GM21737 (cell line): ENCODE results near the gene YES1.
"Not testable (repeated sequence)": the region's sequence is repeated elsewhere in the genome, so short reads cannot be mapped to it uniquely, and the experiment has no call there.

Source experiments
- ATAC-seq: cut with Tn5 transposase; IDR thresholded peaks from one replicate; pipeline ENCODE4 v1.9.1; 2021; ENCODE audit warnings: mild to moderate bottlenecking, moderate library complexity; ENCODE audit not compliant: unreplicated experiment

YES1 gene

GRCh38 chr18:686339-687111 lies 125.5 kb downstream of the YES1 start:
- no peak for ATAC-seq

- no peak for ATAC-seq
Observed at GRCh38 chr18:685438-685837, 126.6 kb downstream of the YES1 start.

GRCh38 chr18:683531-683930 lies 128.5 kb downstream of the YES1 start:
- ATAC-seq, result no peak

GRCh38 chr18:682833-683232 lies 129.2 kb downstream of the YES1 start:
- ATAC-seq, result no peak

- not testable (repeated sequence) for ATAC-seq
Observed at GRCh38 chr18:682416-682815, 129.6 kb downstream of the YES1 start.

GRCh38 chr18:681985-682384 lies 130.1 kb downstream of the YES1 start:
- ATAC-seq, result no peak

- ATAC-seq, result no peak
Observed at GRCh38 chr18:680392-680791, 131.7 kb downstream of the YES1 start.

- ATAC-seq, result no peak
Observed at GRCh38 chr18:679516-679915, 132.5 kb downstream of the YES1 start.

- ATAC-seq, result no peak
Observed at GRCh38 chr18:678482-679182, 133.4 kb downstream of the YES1 start.

- no peak for ATAC-seq
Observed at GRCh38 chr18:677951-678381, 134.1 kb downstream of the YES1 start.

- ATAC-seq, result no peak
Observed at GRCh38 chr18:677145-677544, 134.9 kb downstream of the YES1 start.

- ATAC-seq, result no peak
Observed at GRCh38 chr18:676736-677135, 135.3 kb downstream of the YES1 start.

- ATAC-seq, result no peak
Observed at GRCh38 chr18:676069-676468, 136.0 kb downstream of the YES1 start.

GRCh38 chr18:675307-675706 lies 136.7 kb downstream of the YES1 start:
- no peak for ATAC-seq

GRCh38 chr18:673769-674168 lies 138.3 kb downstream of the YES1 start:
- no peak for ATAC-seq

- no peak for ATAC-seq
Observed at GRCh38 chr18:673317-673716, 138.7 kb downstream of the YES1 start.
